Skeletal muscle tissue (tissue), 4 donors: ENCODE measurements around the gene EGLN3. TPM values are rescaled to one million over a fixed set of nuclear protein-coding genes. Genes with fewer than 3 reads are reported as not detected.
"Not testable (repeated sequence)": the region's sequence is repeated elsewhere in the genome, so short reads cannot be mapped to it uniquely, and the experiment has no call there.

Experiments
- H3K27ac ChIP-seq: one replicate; pipeline ENCODE4 v1.7.0; 2013; ENCODE audit warnings: mild to moderate bottlenecking, low read depth, low read length, inconsistent platforms
- H3K27me3 ChIP-seq, 3 donors: one replicate each; pipeline ENCODE4 v1.7.0; 2013; ENCODE audit warnings: low read length in 3 of 3; ENCODE audit not compliant: control insufficient read depth in 3 of 3, insufficient read depth in 3 of 3
- H3K36me3 ChIP-seq, 3 donors: one replicate each; pipeline ENCODE4 v1.7.0; 2013; ENCODE audit warnings: low read length in 3 of 3; ENCODE audit not compliant: control insufficient read depth in 3 of 3, insufficient read depth in 3 of 3
- H3K4me1 ChIP-seq, 3 donors: one replicate each; pipeline ENCODE4 v1.7.0; 2013; ENCODE audit warnings: low read length in 3 of 3, mild to moderate bottlenecking in 3 of 3; ENCODE audit not compliant: control insufficient read depth in 3 of 3, insufficient read depth in 3 of 3
- H3K4me3 ChIP-seq, 3 donors: one replicate each; pipeline ENCODE4 v1.7.0; 2013; ENCODE audit warnings: low read length in 3 of 3
- H3K9ac ChIP-seq, 3 donors: one replicate each; pipeline ENCODE4 v1.7.0; 2013; ENCODE audit warnings: low read length in 3 of 3, mild to moderate bottlenecking in 3 of 3, moderate library complexity in 2 of 3, low read depth in 1 of 3
- H3K9me3 ChIP-seq, 3 donors: one replicate each; pipeline ENCODE4 v1.7.0; 2013; ENCODE audit warnings: low read length in 3 of 3; ENCODE audit not compliant: control insufficient read depth in 3 of 3
- total RNA-seq: library from RNA; depleted of rRNA; stranded (reverse); fragments of >200 nt; gene quantifications from one replicate; pipeline ENCODE4 v1.2.3, GENCODE V29; 2014
- donor health status: Osteomylitis.

The EGLN3 gene
- total RNA-seq, 1 donor from 2014 or later, result 60.0 TPM

DNA sequence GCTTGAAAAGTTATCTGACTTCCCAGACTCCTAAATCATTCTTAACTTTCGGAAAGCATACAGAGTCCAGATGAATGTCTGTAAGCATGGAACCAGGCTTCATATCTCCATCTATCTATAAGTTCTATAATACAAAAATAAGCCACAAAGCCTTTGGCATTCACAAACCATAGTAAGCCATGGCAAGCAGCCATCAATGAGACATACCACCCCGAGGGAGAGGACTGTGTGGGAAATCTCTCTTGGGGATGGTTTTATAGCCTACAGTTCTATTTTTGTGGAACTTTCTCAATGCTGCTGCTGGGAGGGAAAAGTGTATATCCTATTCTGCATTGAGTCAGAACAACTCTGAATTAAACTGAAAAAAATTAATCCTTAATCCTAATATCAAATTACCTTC is 20.4 kb downstream of the EGLN3 start:
- Histone ChIP-seq H3K27ac (no peak overlapping the region), H3K9me3 (no peaks in the 10 kb centered on the region), H3K9ac (no peak overlapping the region), H3K4me3 (no peak overlapping the region), H3K4me1 (peaks cover 10 to 24% (median 15%) of the 10 kb centered on the region in 3 donors), H3K36me3 (peaks cover 0 to 2% (median 0%) of the 10 kb centered on the region in 3 donors), H3K27me3 (no peaks in the 10 kb centered on the region)

DNA sequence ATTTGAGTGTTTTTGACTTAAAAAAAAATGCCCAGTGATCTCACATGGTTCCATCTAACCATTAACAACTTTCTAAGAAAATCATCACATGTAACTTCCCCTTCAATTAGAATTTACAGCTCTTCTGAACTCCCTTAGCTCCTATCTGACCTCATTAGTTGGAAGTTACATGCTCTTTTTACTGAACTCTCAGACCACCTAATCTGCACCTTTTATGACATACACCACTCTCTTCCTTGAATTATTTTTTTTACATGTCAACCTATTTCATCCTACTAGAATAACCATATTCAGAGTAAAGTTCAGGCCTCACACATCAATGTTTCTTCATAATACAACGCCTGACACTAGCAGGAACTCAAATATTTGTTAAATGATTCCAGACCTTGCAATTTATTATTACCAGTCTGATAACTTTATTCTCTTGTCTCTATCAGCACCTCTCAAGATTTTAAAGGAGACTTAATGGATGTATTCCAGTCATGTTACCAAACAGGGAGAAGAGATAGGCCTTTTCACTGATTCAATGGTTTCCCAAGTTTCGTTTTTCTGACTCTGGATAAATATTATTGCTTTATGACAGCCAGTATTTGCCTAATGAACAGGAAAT is 21.0 kb downstream of the EGLN3 start:
- H3K27ac ChIP-seq, result no peak overlapping the region
- H3K4me1 ChIP-seq, result peaks cover 10 to 24% (median 15%) of the 10 kb centered on the region in 3 donors
- H3K9ac ChIP-seq, result no peak overlapping the region
- no peaks in the 10 kb centered on the region for H3K27me3 ChIP-seq
- peaks cover 0 to 2% (median 0%) of the 10 kb centered on the region in 3 donors for H3K36me3 ChIP-seq
- H3K4me3 ChIP-seq, result no peak overlapping the region
- no peaks in the 10 kb centered on the region for H3K9me3 ChIP-seq

DNA sequence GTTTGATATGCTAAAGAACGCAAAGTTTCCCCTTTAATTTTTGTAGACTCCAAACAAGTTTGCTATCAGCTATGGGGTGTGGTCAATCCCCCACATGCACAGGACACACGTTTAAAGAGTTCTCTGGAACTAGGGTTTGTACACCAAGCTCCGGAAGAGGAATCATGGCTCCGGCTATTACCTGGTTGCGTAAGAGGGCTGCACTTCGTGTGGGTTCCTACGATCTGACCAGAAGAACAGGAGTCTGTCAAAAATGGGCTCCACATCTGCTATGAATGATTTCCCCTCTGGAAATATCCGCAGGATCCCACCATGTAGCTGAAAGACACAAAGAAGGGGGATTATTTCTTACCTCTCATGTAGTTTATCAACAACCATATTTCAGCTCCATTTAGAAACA is 22.0 kb downstream of the EGLN3 start:
- H3K27ac ChIP-seq, result no peak overlapping the region
- H3K4me3 ChIP-seq, result no peak overlapping the region
- H3K9ac ChIP-seq, result no peak overlapping the region
- peaks cover 0 to 3% (median 2%) of the 10 kb centered on the region in 3 donors for H3K36me3 ChIP-seq
- peaks cover 10 to 22% (median 10%) of the 10 kb centered on the region in 3 donors for H3K4me1 ChIP-seq
- H3K9me3 ChIP-seq, result no peaks in the 10 kb centered on the region
- H3K27me3 ChIP-seq, result no peaks in the 10 kb centered on the region

DNA sequence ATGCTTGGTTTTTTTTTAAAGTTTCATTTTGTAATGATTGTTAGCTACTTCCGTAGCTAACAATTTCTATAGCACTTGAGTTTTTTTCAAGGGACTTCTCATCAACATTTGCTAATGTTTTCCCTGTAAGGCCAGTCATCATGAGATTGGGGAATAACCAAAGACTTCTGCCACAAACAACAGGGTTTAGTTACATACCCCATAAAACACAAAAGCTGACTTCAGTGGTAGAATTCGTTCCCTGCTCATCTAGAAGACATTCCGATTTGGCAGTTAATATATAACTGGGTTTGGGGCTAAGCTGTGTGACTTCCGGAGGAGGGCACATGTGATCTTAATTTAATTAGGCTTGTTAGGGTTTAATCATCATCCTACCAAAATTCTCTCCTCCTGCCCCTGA is 22.9 kb downstream of the EGLN3 start:
- Histone ChIP-seq H3K36me3 (peaks cover 0 to 3% (median 2%) of the 10 kb centered on the region in 3 donors), H3K27ac (no peak overlapping the region), H3K4me3 (no peak overlapping the region), H3K9ac (no peak overlapping the region), H3K4me1 (peaks cover 4 to 14% (median 6%) of the 10 kb centered on the region in 3 donors), H3K27me3 (no peaks in the 10 kb centered on the region), H3K9me3 (no peaks in the 10 kb centered on the region)

DNA sequence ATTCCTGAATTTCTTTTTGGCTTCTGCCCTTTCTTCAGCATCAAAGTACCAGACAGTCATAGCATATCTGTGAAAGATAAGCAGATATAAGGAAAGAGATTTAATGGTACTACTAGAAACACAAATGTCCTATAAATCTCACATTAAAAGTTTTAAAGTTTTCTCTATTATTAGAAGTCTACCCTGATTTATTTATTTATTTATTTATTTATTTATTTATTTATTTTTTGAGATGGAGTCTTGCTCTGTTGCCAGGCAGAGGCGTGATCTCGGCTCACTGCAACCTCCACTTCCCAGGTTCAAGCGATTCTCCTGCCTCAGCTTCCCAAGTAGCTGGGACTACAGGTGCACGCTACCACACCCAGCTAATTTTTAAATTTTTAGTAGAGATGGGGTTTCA is 23.9 kb downstream of the EGLN3 start:
- not testable (repeated sequence) for H3K27me3 ChIP-seq, H3K4me1 ChIP-seq, H3K27ac ChIP-seq, H3K9ac ChIP-seq, H3K36me3 ChIP-seq, H3K9me3 ChIP-seq, H3K4me3 ChIP-seq

DNA sequence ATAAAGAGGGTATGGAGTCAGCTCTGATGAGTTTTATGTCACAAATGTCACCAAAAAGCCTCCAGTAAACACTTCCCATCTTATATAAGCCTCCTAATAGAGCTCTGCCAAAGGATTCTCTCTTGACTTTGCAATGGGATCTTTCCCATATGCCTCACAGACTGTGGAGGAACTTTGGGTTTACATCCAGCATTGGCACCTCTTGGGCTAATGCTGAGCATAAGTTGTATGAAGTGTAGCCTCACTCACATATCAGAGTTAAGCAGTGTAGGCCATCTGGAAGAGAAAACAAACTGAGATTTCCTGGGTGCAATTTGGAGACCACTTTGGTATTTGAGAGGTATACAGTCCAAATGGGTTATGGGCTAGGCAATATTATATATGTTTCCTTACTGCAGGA is 24.9 kb downstream of the EGLN3 start:
- peaks cover 0 to under 1% (median 0%) of the 10 kb centered on the region in 3 donors for H3K4me1 ChIP-seq
- H3K27me3 ChIP-seq, result no peaks in the 10 kb centered on the region
- no peak overlapping the region for H3K9ac ChIP-seq
- H3K27ac ChIP-seq, result no peak overlapping the region
- no peak overlapping the region for H3K4me3 ChIP-seq
- H3K36me3 ChIP-seq, result peaks cover 0 to 3% (median 2%) of the 10 kb centered on the region in 3 donors
- H3K9me3 ChIP-seq, result no peaks in the 10 kb centered on the region

DNA sequence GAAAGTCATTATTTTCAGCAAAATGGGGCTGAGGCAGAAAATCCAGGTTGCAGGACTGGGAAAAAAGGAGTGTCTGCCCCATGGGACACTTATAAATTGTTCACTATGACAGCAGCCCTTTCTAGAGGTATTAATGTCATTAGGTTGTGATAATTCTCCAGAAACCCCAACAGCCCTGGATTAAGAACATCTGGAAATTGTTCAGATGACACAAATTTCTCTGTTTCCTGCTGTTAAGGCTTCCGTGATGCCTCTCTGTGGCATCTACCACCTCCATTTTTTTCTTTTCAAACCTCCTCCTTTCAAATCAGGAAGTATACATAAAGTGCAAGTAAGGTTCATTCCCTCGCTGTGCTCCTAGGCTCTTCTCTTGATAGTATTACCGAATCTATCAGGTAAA is 25.6 kb downstream of the EGLN3 start:
- Histone ChIP-seq H3K36me3 (peaks cover 0 to 3% (median 2%) of the 10 kb centered on the region in 3 donors), H3K4me3 (no peak overlapping the region), H3K4me1 (no peaks in the 10 kb centered on the region), H3K9me3 (no peaks in the 10 kb centered on the region), H3K27me3 (no peaks in the 10 kb centered on the region), H3K9ac (no peak overlapping the region), H3K27ac (no peak overlapping the region)

DNA sequence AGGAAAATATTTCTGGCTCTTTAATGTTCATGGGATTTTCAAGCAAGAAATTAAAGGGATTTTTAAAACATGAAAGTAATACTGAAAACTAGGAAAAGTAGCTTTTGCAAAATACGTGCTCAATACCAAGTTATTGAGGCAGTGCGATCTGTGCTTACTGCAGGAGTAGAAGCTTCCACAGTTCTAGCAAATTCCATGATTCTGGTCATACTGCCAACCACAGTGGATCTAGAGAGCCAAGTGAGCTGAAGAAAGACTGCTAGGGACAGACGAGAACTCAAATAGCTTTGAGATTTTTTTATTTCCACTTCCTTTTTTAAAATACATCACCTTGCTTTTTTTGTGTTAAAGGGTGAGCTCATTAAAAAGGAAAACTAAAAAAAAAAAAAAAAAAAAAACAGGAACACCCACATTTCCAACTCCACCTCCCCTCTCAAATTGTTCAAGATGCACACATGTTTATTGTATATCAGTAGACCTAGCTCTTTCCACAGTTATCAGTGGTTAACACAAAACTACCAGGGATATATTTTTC is 26.2 kb downstream of the EGLN3 start:
- Histone ChIP-seq H3K27me3 (no peaks in the 10 kb centered on the region), H3K9ac (no peak overlapping the region), H3K4me3 (no peak overlapping the region), H3K36me3 (peaks cover 0 to 3% (median 2%) of the 10 kb centered on the region in 3 donors), H3K4me1 (no peaks in the 10 kb centered on the region), H3K27ac (no peak overlapping the region), H3K9me3 (no peaks in the 10 kb centered on the region)

DNA sequence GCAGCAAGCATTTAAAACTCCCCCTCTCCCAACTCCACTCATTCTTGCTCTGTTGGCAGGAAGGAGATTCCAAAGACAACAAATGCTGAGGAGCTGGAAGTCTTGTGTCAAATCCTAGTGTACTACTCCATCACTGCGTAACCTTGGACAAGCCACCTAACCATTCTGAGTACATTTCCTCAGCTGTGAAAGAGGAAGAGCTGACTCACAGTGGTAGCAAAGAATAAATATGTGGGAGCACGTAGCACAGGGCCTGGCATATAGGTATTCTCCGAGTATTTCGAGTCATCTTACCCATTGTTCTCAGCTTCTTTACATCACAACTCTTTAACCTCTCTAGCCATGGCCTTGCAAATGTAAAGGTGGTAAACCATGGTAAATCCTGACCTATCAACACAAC is 28.7 kb downstream of the EGLN3 start:
- H3K36me3 ChIP-seq, result peaks cover 0 to 3% (median 0%) of the 10 kb centered on the region in 3 donors
- no peak overlapping the region for H3K9ac ChIP-seq
- no peaks in the 10 kb centered on the region for H3K9me3 ChIP-seq
- no peak overlapping the region for H3K27ac ChIP-seq
- no peak overlapping the region for H3K4me3 ChIP-seq
- H3K27me3 ChIP-seq, result no peaks in the 10 kb centered on the region
- peaks cover 0 to 3% (median 3%) of the 10 kb centered on the region in 3 donors for H3K4me1 ChIP-seq

DNA sequence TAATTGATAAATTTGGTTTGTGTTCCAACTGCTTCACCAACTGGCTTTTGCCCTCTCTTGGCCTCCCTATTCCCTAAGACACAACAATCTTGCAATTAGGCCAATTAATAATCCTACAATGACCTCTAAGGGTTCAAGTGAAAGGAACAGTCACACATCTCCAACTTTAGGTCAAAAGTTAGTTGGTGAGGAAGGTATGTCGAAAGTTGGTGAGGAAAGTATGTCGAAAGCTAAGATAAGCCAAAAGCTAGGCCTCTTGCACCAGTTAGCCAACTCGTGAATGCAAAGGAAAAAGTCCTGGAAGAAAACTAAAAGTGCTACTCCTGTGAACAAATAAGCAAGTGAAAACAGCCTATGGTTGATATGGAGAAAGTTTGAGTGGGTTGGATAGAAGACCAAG is 32.6 kb downstream of the EGLN3 start:
- Histone ChIP-seq H3K4me3 (no peak overlapping the region), H3K36me3 (no peaks in the 10 kb centered on the region), H3K27ac (no peak overlapping the region), H3K4me1 (peaks cover 2 to 15% (median 10%) of the 10 kb centered on the region in 3 donors), H3K9ac (no peak overlapping the region), H3K9me3 (no peaks in the 10 kb centered on the region), H3K27me3 (no peaks in the 10 kb centered on the region)
